ENCODE measurements around the gene BCL2L2.

DNA sequence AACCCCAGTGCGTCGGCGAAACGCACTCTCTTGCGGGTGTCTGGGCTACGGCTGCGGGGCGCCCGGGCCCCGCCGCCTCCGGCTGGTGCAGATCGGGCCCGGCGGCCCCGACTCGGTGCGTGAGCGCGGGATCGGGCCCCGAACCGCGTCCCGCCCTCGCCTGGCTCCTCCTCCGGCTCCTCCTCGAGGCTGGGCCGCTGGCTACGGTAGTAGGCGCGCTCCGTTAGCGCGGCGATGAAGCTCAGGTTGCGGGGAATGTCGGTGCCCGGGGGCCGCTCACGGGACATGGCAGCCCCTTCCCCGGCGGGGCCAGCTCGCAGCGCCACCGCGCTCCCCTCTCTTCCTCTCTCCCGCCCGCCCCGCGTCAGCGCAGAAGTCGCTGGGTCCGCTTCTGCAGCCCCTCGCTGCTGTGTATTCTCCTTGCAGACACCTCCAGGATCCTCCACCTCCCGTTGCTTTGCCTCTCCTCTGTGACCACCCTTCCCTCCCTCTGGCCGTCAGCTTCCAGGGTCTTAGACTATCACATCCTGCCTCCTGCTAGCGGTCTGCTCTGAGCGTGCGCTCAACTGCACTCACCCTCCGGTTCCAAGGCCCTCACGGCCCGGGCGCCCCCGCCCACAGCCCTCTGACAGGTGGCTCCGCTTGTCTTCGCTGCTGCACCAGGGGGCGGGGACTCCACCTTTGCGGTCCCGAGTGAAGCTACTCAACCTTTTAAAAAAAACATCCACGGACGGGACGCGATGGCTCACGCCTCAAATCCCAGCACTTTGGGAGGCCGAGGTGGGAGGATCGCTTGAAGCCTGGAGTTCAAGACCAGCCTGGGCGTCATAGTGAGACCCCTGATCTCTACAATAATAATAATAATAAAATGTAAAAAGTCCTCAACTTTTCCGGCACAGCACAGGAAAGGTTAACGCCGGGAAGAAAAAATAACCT is 4.1 kb upstream of the BCL2L2 start, which contains the start of gene PPP1R3E:
- TF ChIP-seq POLR2AphosphoS5 (IDR thresholded peaks at IDR 0.05; ENCODE audit: low read depth, low read length) = peak; percentile 56
- TF ChIP-seq, protein P1, sequence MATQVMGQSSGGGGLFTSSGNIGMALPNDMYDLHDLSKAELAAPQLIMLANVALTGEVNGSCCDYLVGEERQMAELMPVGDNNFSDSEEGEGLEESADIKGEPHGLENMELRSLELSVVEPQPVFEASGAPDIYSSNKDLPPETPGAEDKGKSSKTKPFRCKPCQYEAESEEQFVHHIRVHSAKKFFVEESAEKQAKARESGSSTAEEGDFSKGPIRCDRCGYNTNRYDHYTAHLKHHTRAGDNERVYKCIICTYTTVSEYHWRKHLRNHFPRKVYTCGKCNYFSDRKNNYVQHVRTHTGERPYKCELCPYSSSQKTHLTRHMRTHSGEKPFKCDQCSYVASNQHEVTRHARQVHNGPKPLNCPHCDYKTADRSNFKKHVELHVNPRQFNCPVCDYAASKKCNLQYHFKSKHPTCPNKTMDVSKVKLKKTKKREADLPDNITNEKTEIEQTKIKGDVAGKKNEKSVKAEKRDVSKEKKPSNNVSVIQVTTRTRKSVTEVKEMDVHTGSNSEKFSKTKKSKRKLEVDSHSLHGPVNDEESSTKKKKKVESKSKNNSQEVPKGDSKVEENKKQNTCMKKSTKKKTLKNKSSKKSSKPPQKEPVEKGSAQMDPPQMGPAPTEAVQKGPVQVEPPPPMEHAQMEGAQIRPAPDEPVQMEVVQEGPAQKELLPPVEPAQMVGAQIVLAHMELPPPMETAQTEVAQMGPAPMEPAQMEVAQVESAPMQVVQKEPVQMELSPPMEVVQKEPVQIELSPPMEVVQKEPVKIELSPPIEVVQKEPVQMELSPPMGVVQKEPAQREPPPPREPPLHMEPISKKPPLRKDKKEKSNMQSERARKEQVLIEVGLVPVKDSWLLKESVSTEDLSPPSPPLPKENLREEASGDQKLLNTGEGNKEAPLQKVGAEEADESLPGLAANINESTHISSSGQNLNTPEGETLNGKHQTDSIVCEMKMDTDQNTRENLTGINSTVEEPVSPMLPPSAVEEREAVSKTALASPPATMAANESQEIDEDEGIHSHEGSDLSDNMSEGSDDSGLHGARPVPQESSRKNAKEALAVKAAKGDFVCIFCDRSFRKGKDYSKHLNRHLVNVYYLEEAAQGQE (IDR thresholded peaks at IDR 0.05; ENCODE audit: insufficient read depth in 1 of 2, low read depth in 2 of 2, low read length in 2 of 2) = no peak
- TF ChIP-seq TAF1 (IDR thresholded peaks at IDR 0.05; ENCODE audit: borderline replicate concordance, insufficient read depth, low read length) = peak; percentile 57; the same call in 1 of the 2 replicates

All from PFSK-1 (cell line).